MM.1S (cell line): ENCODE data around the gene FAF1.

Experiments
- DNase-seq: peaks from one replicate; pipeline ENCODE4 v3.0.0-alpha.2; 2015
- H2AFZ ChIP-seq: fragments of 300-600 bp; sonication (generic); 2 replicates; pipeline ENCODE4 v1.6.0; 2016; ENCODE audit warnings: antibody characterized with exemption, low read length
- H3F3A ChIP-seq: fragments of 300-600 bp; sonication (generic); 2 replicates; pipeline ENCODE4 v1.6.1; 2016; ENCODE audit warnings: mild to moderate bottlenecking, antibody characterized with exemption, low read length, moderate library complexity, mixed read lengths; ENCODE audit not compliant: insufficient read depth
- H3K27ac ChIP-seq: fragments of 300-600 bp; sonication (generic); 2 replicates; pipeline ENCODE4 v1.5.1; 2016; ENCODE audit warnings: mild to moderate bottlenecking, low read length
- H3K27me3 ChIP-seq: fragments of 300-600 bp; sonication (generic); replicated peaks from 2 replicates; pipeline ENCODE4 v1.6.0; 2016; ENCODE audit warnings: low read length; ENCODE audit not compliant: insufficient read depth
- H3K36me3 ChIP-seq: fragments of 300-600 bp; sonication (generic); replicated peaks from 2 replicates; pipeline ENCODE4 v1.6.1; 2016; ENCODE audit warnings: mild to moderate bottlenecking, low read length, mixed read lengths; ENCODE audit not compliant: insufficient read depth
- H3K4me1 ChIP-seq: fragments of 300-600 bp; sonication (generic); 2 replicates; pipeline ENCODE4 v1.6.1; 2016; ENCODE audit warnings: low read length, mixed read lengths
- H3K4me2 ChIP-seq: fragments of 300-600 bp; sonication (generic); 2 replicates; pipeline ENCODE4 v1.6.0; 2016; ENCODE audit warnings: low read depth, low read length
- H3K4me3 ChIP-seq: fragments of 300-600 bp; sonication (generic); 2 replicates; pipeline ENCODE4 v1.5.1; 2016; ENCODE audit warnings: low read length, mixed read lengths
- H3K79me2 ChIP-seq: fragments of 300-600 bp; sonication (generic); 2 replicates; pipeline ENCODE4 v1.6.1; 2016; ENCODE audit warnings: mixed run types, low read length, mixed read lengths
- H3K9ac ChIP-seq: fragments of 300-600 bp; sonication (generic); 2 replicates; pipeline ENCODE4 v1.6.1; 2016; ENCODE audit warnings: low read length, mixed read lengths
- H3K9me2 ChIP-seq: fragments of 300-600 bp; sonication (generic); replicated peaks from 2 replicates; pipeline ENCODE4 v1.6.1; 2016; ENCODE audit warnings: mild to moderate bottlenecking, low read length, mixed read lengths; ENCODE audit not compliant: insufficient read depth
- H3K9me3 ChIP-seq: fragments of 300-600 bp; sonication (generic); replicated peaks from 2 replicates; pipeline ENCODE4 v1.6.1; 2016; ENCODE audit warnings: mild to moderate bottlenecking, low read length, mixed read lengths; ENCODE audit not compliant: insufficient read depth
- H4K20me1 ChIP-seq: fragments of 300-600 bp; sonication (generic); 2 replicates; pipeline ENCODE4 v1.6.1; 2016; ENCODE audit warnings: mild to moderate bottlenecking, low read length, moderate library complexity, mixed read lengths; ENCODE audit not compliant: insufficient read depth
- CTCF ChIP-seq: fragments of 300-600 bp; sonication (generic); IDR thresholded peaks from 2 replicates; pipeline ENCODE4 v1.5.1; 2016; ENCODE audit warnings: antibody characterized with exemption, low read length, mixed read lengths
- EZH2 ChIP-seq: fragments of 300-600 bp; sonication (generic); optimal IDR thresholded peaks from 2 replicates; pipeline ENCODE3; 2017; ENCODE audit warnings: low read depth, mild to moderate bottlenecking, antibody characterized with exemption, low read length, mixed read lengths
- EZH2phosphoT487 ChIP-seq: fragments of 300-600 bp; sonication (generic); IDR thresholded peaks from 2 replicates; pipeline ENCODE4 v1.6.1; 2018; ENCODE audit warnings: antibody characterized with exemption, low read length

The FAF1 gene

GRCh38 chr1:50502147-50502546 lies 457.9 kb downstream of the FAF1 start:
- Histone ChIP-seq H2AFZ (no peak overlapping the region), H3K9me2 (no peaks in the 10 kb centered on the region)

GRCh38 chr1:50497007-50497406 lies 463.1 kb downstream of the FAF1 start:
- DNase-seq: no peak
- no peaks in the 10 kb centered on the region for H3K9me3 ChIP-seq
- peaks cover 8% of the 10 kb centered on the region for H3K4me1 ChIP-seq
- H4K20me1 ChIP-seq: no peaks in the 10 kb centered on the region
- H3K9ac ChIP-seq: no peak overlapping the region
- TF ChIP-seq CTCF (no peak), EZH2phosphoT487 (no peak), EZH2 (no peak)
- no peak overlapping the region for H3K4me3 ChIP-seq
- no peak overlapping the region for H2AFZ ChIP-seq
- no peaks in the 10 kb centered on the region for H3K27me3 ChIP-seq
- H3K27ac ChIP-seq: no peak overlapping the region
- H3F3A ChIP-seq: no peaks in the 10 kb centered on the region
- H3K4me2 ChIP-seq: no peak overlapping the region
- H3K36me3 ChIP-seq: no peaks in the 10 kb centered on the region
- no peaks in the 10 kb centered on the region for H3K9me2 ChIP-seq
- no peaks in the 10 kb centered on the region for H3K79me2 ChIP-seq

More at GRCh38 chr1:50502147-50502546, 457.9 kb downstream of the FAF1 start:
- Histone ChIP-seq H3K27ac (0 out of 2 replicates have a peak overlapping the region, but pooled peaks have one; percentile 7), H3K9me3 (no peaks in the 10 kb centered on the region), H3K79me2 (no peaks in the 10 kb centered on the region), H3K36me3 (no peaks in the 10 kb centered on the region), H3K4me3 (no peak overlapping the region), H3K9ac (no peak overlapping the region), H3F3A (no peaks in the 10 kb centered on the region), H3K4me2 (no peak overlapping the region; the same call in 1 of the 2 replicates), H3K27me3 (no peaks in the 10 kb centered on the region), H4K20me1 (no peaks in the 10 kb centered on the region), H3K4me1 (no peaks in the 10 kb centered on the region)
- TF ChIP-seq CTCF: no peak
- TF ChIP-seq EZH2phosphoT487: no peak
- TF ChIP-seq EZH2: no peak
- no peak for DNase-seq

GRCh38 chr1:50493710-50494109 lies 466.4 kb downstream of the FAF1 start:
- no peaks in the 10 kb centered on the region for H4K20me1 ChIP-seq
- peaks cover 15% of the 10 kb centered on the region for H3K4me1 ChIP-seq
- no peaks in the 10 kb centered on the region for H3K36me3 ChIP-seq
- no peak overlapping the region for H3K4me3 ChIP-seq
- no peaks in the 10 kb centered on the region for H3K27me3 ChIP-seq
- H3K27ac ChIP-seq: no peak overlapping the region
- H2AFZ ChIP-seq: no peak overlapping the region
- no peak for DNase-seq
- no peak for TF ChIP-seq CTCF
- no peak for TF ChIP-seq EZH2phosphoT487
- no peak for TF ChIP-seq EZH2
- no peaks in the 10 kb centered on the region for H3K79me2 ChIP-seq
- no peaks in the 10 kb centered on the region for H3K9me3 ChIP-seq
- H3K4me2 ChIP-seq: no peak overlapping the region
- H3K9ac ChIP-seq: no peak overlapping the region
- H3K9me2 ChIP-seq: no peaks in the 10 kb centered on the region
- peaks cover 10% of the 10 kb centered on the region; the same call in 1 of the 2 replicates for H3F3A ChIP-seq
